GM21528 (cell line): ENCODE measurements around the gene CASP2.
A peak's percentile ranks its signal among the peaks of the same experiment; 100 is the strongest.

Experiments
- ATAC-seq: cut with Tn5 transposase; IDR thresholded peaks from one replicate; pipeline ENCODE4 v1.9.1; 2021; ENCODE audit warnings: mild to moderate bottlenecking, moderate library complexity; ENCODE audit not compliant: unreplicated experiment, low FRiP score

Gene CASP2

DNA sequence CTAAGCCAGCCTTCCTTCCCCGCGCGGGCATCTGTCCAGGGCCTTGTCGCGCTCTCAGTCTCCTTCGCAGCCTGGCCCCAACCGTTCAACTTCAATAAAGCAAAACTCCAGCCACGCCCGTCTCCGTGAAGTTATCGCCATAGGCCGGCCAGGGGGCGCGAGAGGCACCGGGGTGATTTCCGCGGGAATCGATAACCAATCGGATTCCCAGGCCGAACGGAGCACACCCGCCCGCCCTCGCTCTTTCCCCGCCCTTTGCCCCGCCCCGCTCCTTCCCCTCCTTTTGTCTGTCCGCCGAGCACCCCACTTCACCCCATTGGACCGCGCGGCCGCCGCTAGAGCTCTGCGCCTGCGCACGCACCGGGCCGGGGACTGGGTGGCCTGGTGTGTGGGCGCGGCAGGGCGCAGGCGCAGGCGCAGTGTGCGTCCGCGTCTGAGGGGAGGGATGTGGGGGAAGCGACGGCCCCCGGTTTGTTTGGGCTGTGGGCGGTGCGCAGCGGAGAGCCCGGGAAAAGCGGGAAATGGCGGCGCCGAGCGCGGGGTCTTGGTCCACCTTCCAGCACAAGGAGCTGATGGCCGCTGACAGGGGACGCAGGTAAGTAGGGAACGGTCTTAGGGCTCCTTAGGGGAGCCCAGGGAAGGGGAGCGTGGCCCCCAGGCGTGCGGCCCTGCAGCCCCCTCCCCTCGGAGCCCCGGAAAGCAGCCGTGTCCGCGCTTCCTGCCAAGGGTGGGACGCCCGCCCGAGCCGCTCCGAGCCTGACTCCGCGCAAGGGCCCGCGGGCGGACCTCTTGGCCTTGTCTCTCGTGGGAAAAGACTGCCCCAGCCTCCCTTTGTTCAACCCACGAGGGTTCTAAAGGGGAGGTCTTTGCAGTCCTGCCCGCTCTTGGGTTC is at the start of gene CASP2:
Gene CASP2 (plus strand): TSS at position 417 of the 892 bp plus-strand sequence. CDS start 105 bp downstream, at position 522.
- ATAC-seq = peak; percentile 88

DNA sequence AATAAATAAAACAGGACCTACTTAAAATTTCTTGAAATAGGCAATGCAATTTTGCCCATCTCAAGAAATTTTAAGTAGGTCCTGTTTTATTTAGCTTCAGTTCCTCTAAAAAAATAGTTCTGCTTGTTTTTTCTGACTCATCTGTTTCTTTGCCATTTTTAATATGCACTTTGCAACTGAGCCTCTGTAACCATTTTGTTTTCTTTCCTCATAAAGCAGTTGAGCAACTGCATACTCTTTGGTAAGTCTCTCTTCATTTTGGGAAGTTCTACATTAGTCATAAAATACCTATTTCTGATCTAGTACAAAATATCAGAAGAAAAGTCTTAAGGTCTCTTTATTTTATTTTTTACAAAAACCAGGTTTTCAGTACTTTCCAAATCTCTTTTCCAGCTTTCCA is 48.3 kb upstream of the CASP2 start:
- ATAC-seq = no peak

DNA sequence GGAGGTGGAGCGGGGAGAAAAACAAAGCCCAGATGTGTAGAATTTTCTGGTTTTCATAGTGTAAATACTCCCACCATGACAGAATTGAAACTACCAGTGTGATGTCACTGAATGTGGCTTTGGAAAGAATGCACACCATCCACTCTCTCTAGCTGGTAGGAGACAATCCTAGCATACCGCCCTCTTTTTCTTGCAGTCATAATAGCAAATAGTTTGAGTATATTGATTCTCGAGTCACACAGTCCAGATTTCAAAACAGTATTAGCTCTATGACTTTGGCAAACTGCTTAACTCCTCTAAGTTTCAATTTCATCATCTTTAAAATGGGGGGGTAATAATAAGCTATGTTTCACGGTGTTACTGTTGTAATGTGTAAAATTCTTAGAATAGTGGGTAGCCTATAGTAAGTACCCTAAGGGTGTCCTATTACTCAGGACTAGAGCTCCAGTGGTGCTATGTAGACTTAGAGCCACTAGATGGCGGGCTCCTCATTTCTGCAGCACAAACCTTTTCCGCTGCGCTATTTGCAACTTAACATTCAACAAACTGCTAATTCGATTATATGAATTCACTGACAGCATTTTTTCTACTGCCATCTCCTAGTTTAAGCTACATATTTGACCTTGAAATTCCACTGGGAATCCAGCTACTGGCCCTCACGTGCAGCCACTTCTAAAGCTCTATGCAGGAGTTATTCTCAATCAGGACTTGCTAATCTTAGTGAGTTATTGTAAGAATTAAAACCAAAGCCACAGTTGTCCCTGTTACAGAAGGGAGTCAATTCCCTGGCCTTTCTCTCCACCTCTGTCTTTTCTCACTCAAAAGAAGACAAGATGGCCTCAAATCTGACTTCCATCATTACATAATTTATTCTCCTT is 47.6 kb upstream of the CASP2 start:
- peak; percentile 94 for ATAC-seq

DNA sequence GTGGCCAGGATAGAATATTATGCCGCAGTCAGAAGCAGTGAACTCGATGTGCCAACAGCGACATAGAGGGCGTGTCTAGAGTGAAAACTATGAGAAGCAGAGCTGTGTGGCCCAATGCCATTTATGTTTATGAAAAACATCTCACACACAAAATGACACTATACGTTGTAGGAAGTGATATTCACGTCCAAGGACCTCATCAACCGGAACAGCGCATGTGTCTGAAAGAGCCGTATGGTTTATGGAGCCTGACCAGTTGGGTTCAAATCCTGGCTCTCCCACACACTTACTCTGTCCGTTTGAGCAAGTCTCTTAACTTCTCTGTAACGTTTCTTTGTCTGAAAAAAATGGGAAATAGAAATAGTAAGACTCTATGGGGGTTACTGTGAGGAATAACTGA is 45.8 kb upstream of the CASP2 start:
- ATAC-seq = no peak

DNA sequence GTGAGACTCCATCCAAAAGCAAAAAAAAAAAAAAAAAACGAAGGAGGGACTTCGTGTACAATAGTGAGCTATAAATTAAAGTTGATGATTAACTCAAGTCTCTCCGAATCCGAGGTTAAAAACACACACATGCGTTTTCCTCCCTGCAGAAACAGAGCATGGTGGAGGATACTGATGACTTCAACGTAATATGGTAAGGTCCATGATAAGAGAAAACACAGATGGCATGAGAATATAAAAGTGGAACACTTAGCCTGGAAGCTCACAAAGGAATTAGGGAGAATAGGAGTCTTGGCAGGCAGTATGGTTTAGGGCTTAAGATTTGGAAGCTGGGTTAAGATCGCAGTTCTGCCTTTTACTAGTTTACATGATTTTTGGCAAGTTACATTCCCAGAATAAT is 45.0 kb upstream of the CASP2 start:
- ATAC-seq = no peak

DNA sequence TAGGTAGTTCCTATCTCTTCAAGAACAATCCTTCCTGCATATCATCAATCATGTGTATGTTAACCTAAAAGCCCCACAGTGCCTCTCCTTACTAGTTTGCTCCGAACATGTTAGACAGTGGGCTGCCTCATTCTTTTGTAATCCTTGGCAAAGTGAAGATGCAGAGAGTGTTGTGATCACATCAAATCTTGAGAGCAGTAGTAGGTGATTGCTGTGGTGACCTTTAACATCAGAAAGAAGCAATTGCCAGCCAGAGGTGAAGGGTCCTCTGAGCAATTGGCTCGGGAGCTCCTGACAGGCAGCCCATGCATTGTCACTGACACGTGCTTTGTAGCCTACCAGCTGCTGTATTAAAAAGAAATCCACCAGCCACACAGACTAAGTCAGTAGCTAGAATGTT is 44.5 kb upstream of the CASP2 start:
- no peak for ATAC-seq

DNA sequence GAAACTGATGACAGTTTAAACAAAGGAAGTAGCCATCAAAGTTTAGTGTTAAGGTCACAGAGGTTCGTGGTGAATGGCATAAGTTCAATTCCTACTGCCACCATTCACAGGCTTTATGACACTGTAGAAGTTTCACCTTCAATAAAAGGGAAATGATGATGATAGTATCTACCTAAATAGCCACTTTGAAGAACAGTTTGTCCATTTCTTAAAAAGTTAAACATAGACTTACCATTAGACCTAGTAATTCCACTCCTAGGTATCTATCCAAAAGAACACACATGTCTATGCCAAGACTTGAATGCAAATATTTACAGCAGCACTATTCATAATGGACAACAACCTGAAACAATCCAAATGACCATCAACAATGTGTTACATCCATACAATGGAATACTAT is 43.8 kb upstream of the CASP2 start:
- ATAC-seq = no peak

DNA sequence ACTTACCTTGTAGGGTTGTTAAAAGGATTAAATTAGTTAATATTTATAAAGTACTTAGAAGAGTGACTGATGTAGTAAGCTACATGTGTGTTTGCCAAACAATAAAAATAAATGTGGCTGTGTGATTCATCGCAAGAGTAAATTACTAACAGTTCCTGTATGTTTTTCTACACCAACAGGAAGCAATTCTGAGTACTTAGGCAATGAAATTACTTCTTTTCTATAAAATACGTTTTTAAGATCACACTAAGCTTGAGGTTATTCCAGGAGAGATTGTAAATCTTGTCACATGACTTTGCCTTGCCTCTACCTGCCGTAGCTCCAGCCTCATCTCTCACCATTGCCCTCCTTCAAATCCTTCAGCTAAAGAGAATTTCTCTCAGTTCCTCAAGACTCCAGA is 43.0 kb upstream of the CASP2 start:
- no peak for ATAC-seq

DNA sequence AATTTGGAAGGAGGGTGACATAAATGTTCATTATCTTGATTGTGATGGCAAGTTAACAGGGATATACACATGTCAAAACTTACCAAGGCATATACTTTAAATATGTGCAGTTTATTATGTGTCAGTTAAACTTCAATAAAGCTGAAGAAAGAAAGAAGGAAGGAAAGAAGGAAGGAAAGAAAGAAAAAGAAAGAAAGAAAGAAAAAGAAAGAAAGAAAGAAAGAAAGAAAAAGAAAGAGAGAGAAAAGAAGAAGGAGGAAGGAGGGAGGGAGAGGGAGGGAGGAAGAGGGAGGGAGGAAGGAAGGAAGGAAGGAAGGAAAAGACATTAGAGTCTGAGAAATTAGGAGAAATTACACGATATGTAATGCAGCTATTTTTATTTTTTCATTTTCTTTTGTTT is 40.8 kb upstream of the CASP2 start:
- no peak for ATAC-seq

DNA sequence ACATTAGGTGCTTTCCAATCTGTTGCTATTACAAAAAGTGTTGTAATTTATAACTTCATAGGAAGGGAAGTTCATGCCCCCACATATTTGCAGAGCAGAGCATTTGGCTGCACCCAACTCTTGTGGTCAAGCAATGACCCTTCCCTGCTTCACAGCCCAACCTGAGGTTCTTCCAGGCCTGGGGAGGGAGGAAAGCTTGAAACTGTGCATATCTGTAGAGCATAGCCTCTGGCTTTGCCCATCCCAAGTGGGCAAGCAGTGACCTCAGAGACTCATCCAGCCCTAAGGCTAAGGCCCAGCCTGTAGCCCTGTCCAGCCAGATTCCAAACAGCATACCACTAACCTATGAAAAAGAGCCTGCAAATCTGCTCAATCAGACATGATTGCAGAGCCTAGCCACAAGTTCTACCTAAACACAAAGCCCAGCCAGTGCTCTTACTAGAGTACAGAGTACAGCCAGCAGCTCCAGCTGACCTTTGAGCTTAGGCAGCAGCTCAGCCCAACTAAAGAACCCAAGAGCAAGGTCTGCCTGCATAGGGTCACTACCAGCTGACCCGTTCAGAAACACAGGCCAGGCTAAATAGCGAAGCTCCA is 39.3 kb upstream of the CASP2 start:
- no peak for ATAC-seq

DNA sequence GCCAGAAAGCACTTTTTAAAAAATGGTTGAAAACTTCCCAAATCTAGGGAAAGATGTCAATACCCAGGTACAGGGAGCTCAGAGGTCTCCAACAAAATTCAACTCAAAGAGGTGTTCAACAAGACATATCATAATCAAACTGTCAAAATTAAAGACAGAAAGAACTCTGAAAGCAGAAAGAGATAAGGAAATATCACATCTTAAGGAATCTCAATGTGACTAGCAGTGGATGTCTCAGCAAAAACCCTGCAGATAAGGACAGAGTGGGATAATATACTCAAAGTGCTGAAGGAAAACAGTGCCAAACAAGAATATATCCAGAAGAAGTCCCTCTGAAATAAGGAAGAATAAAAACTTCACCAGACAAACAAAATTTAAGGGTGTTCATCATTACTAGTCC is 38.0 kb upstream of the CASP2 start:
- no peak for ATAC-seq

DNA sequence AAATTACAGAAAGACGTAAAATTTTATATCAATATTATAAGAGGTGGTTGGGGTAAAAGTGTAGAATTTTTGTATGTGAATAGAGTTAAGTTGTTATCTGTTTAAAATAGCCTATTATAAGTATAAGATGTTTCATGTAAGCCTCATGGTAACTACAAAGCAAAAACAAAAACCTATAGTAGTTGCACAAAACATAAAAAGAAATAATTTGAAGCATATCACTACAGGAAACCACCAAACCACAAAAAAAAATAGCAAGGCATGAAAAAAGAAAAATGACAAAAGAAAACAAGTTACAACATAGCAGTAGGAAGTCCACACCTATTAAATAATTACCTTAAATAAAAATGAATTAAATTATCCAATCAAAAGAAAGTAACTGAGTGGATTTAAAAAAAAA is 37.3 kb upstream of the CASP2 start:
- no peak for ATAC-seq

DNA sequence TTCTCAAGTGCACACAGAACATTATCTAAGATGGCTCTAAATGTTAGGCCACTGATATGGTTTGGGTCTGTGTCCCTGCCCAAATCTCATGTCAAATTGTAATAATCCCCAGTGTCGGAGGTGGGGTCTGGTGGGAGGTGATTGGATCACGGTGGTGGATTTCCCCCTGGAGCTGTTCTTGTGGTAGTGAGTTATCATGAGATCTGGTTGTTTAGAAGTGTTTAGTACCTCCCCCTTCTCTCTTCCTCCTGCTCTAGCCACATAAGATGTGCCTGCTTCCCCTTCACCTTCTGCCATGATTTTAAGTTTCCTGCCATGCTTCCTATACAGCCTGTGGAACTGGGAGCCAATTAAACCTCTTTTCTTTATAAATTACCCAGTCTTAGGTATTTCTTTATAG is 36.1 kb upstream of the CASP2 start:
- ATAC-seq = no peak

DNA sequence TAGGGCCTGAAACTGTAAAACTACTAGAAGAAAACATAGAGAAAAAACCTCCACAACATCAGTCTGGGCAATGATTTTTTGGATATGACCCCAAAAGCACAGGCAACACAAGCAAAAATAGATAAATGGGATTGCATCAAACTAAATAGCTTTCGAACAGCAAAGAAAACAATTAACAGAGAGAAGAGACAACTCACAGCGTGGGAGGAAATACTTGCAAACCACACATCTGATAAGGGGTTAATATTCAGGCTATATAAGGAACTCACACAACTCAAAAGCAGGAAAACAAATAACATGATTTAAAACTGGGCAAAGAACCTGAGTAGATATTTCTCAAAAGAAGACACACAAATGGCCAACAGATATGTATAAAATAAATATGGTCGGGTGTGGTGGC is 32.6 kb upstream of the CASP2 start:
- ATAC-seq = no peak

DNA sequence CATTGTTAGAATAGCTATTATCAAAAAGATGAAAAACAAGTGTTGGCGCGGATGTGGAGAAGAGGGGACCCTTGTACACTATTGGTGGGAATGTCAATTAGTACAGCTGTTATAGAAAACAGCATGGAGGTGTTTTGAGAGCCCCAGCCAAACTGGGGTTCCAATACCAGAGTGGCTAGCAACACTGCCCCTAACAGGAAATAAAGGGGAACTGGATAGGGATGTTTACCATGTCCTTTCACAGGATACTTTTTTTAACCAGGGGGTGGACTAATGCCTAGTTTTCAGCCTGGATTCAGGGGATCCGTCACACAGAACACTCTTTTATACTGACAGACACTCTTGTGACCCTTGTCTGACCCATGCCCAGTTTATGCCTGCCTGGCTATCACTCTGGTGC is 31.8 kb upstream of the CASP2 start:
- ATAC-seq = no peak

DNA sequence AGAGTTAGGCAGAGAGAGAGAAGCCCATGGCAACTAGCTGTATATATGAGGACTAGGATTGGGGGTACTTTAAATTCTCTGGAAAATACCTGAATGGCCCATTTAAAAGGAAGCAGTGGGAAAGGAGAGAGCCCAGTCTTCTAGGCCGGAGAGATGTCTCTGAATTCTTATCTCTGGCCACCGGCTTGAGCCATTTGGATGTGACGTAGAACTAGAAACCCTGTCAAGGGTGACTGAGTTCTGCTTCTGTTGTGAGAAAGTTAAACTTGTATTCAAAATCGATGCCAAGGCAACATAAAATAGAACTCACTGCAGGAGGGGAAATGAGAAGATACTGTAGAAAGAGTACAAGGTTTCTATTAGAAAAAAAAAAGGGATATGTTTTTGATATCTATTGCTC is 31.2 kb upstream of the CASP2 start:
- peak; percentile 81 for ATAC-seq

DNA sequence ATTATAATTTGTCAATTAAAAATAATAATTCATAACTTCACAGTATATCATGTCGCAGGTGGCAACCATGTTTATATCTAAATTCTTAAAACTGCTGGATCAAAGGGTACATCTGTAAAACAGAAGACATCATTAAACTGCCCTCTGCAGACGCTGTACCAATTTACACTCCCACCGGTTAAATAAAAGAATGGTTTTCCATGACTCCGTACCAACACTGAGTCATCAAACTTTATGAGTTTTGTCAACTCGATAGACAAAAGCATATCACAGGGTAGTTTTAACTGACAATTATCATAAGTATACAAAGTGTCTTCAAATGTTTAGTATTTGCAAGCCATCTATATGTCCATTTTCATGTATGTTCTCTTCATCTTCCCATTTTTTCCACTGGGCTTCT is 30.6 kb upstream of the CASP2 start:
- no peak for ATAC-seq

DNA sequence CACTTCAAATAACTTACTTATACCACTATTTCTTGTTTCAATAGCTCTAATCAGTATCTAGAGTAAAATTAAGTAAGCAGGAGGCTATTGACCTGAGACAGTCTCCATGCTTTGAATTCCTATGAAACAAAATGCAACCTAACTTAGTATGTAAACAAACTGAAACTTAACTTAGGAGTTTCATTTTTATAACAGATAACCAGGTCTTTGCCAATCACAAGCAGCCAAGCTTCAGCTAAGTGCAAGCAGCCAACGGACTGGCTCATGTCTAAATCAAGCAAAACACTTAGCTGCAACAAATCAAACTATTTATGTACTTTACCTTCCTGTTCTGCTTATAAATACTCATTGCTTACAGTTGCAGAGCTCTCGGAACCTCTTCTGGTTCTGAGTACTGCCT is 29.3 kb upstream of the CASP2 start:
- peak; percentile 41 for ATAC-seq

DNA sequence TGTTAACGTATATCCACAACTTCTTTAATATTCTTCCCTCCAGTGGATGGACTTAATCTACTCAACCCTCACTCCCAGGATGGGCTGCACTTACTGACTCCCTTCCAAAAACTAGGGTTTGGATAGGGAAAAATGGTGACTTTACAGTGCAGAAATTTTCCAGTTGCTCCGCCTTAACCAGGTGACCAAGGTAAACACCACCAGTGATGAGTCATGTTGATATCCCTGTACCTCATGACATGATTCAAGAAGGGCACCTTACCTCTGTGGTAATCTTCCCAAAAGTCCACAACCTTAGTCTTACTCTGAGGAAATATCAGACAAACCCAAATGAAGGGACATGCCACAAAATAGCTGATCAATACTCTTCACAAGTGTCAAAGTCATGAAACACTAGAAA is 28.4 kb upstream of the CASP2 start:
- no peak for ATAC-seq

DNA sequence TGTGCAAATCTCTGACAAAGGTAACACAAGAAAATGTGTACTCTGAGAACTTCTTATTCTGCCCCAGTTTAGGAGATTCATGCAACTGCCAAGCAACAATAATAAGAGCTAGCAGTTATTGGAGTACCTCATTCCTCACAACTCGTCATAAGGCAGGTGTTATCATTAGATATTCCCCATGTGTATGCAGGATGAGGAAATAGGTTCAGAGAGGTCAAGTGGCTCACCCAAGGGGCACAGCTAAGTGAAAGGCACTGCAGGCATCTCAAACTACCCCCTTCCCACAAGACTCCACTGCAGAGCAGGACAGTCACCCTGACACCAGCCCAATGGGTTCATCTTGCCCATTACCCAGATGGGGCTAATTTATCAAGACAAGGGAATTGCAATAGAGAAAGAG is 26.2 kb upstream of the CASP2 start:
- no peak for ATAC-seq
